H9 (cell line): ENCODE measurements around the gene POU2F3. TPM values are rescaled to one million over a fixed set of nuclear protein-coding genes. Genes with fewer than 3 reads are reported as not detected.

Experiments
- DNase-seq: peaks from one replicate; pipeline ENCODE4 v3.0.0-alpha.2; 2017
- H2AFZ ChIP-seq: one replicate; pipeline ENCODE4 v1.6.1; 2013; ENCODE audit warnings: mild to moderate bottlenecking, low read length, control low read depth, moderate library complexity
- H2AK5ac ChIP-seq: 2 replicates; pipeline ENCODE4 v1.6.1; 2013; ENCODE audit warnings: low read length, control low read depth, mixed read lengths; ENCODE audit not compliant: insufficient read length
- H2BK120ac ChIP-seq: one replicate; pipeline ENCODE4 v1.6.1; 2013; ENCODE audit warnings: low read depth, mild to moderate bottlenecking, low read length, control low read depth, inconsistent platforms; ENCODE audit not compliant: poor library complexity, severe bottlenecking
- H2BK12ac ChIP-seq: 2 replicates; pipeline ENCODE4 v1.6.1; 2013; ENCODE audit warnings: low read length, control low read depth, mixed read lengths, low read depth; ENCODE audit not compliant: insufficient read length
- H2BK15ac ChIP-seq: 2 replicates; pipeline ENCODE4 v1.6.1; 2013; ENCODE audit warnings: low read depth, low read length, control low read depth
- H2BK20ac ChIP-seq: one replicate; pipeline ENCODE4 v1.6.1; 2013; ENCODE audit warnings: low read depth, mild to moderate bottlenecking, low read length, control low read depth, inconsistent platforms; ENCODE audit not compliant: poor library complexity, severe bottlenecking
- H2BK5ac ChIP-seq: 2 replicates; pipeline ENCODE4 v1.6.1; 2013; ENCODE audit warnings: low read length, control low read depth, mixed read lengths; ENCODE audit not compliant: insufficient read length
- H3K14ac ChIP-seq: 2 replicates; pipeline ENCODE4 v1.6.1; 2013; ENCODE audit warnings: low read length, control low read depth; ENCODE audit not compliant: insufficient read depth
- H3K18ac ChIP-seq: 2 replicates; pipeline ENCODE4 v1.6.1; 2013; ENCODE audit warnings: low read depth, mild to moderate bottlenecking, mixed read lengths, low read length, control low read depth; ENCODE audit not compliant: insufficient read length
- H3K23ac ChIP-seq: 2 replicates; pipeline ENCODE4 v1.6.1; 2013; ENCODE audit warnings: low read length, control low read depth, mixed read lengths, low read depth; ENCODE audit not compliant: insufficient read length
- H3K23me2 ChIP-seq: 2 replicates; pipeline ENCODE4 v1.6.1; 2013; ENCODE audit warnings: low read depth, mild to moderate bottlenecking, mixed read lengths, low read length, control low read depth; ENCODE audit not compliant: insufficient read length, poor library complexity, severe bottlenecking
- H3K27ac ChIP-seq: 2 replicates; pipeline ENCODE4 v1.5.1; 2013; ENCODE audit warnings: low read length, control low read depth, mixed read lengths, low read depth; ENCODE audit not compliant: insufficient read length
- H3K27me3 ChIP-seq: 2 replicates; pipeline ENCODE4 v1.6.1; 2013; ENCODE audit warnings: low read length, control low read depth, inconsistent platforms; ENCODE audit not compliant: insufficient read depth
- H3K4ac ChIP-seq: 2 replicates; pipeline ENCODE4 v1.6.1; 2013; ENCODE audit warnings: low read depth, mild to moderate bottlenecking, control low read depth, inconsistent platforms, low read length, moderate library complexity
- H3K4me1 ChIP-seq: 2 replicates; pipeline ENCODE4 v1.6.1; 2013; ENCODE audit warnings: low read length, control low read depth, inconsistent platforms; ENCODE audit not compliant: insufficient read depth
- H3K4me2 ChIP-seq: 2 replicates; pipeline ENCODE4 v1.6.1; 2013; ENCODE audit warnings: low read length, control low read depth, mixed read lengths; ENCODE audit not compliant: insufficient read length, insufficient read depth
- H3K56ac ChIP-seq: 2 replicates; pipeline ENCODE4 v1.6.1; 2013; ENCODE audit warnings: low read depth, mild to moderate bottlenecking, mixed read lengths, low read length, control low read depth; ENCODE audit not compliant: insufficient read length
- H3K79me1 ChIP-seq: 2 replicates; pipeline ENCODE4 v1.6.1; 2013; ENCODE audit warnings: low read depth, mild to moderate bottlenecking, moderate library complexity, low read length, control low read depth, inconsistent platforms; ENCODE audit not compliant: insufficient read depth, poor library complexity, severe bottlenecking
- H3K79me2 ChIP-seq: 2 replicates; pipeline ENCODE4 v1.6.1; 2013; ENCODE audit warnings: low read length, control low read depth, inconsistent platforms; ENCODE audit not compliant: insufficient read depth
- H3K9ac ChIP-seq: 2 replicates; pipeline ENCODE4 v1.6.1; 2013; ENCODE audit warnings: low read length, control low read depth, mixed read lengths; ENCODE audit not compliant: insufficient read length; ENCODE audit errors: extremely low read depth
- H3K9me3 ChIP-seq: one replicate; pipeline ENCODE4 v1.6.1; 2013; ENCODE audit warnings: low read depth, low read length, inconsistent platforms; ENCODE audit not compliant: control insufficient read depth
- H3T11ph ChIP-seq: one replicate; pipeline ENCODE4 v1.6.1; 2013; ENCODE audit warnings: mild to moderate bottlenecking, low read length, control low read depth, inconsistent platforms
- H4K20me1 ChIP-seq: one replicate; pipeline ENCODE4 v1.6.1; 2013; ENCODE audit not compliant: control insufficient read depth, insufficient read length, insufficient read depth
- H4K5ac ChIP-seq: 2 replicates; pipeline ENCODE4 v1.6.1; 2013; ENCODE audit warnings: low read depth, mild to moderate bottlenecking, mixed read lengths, low read length, control low read depth; ENCODE audit not compliant: insufficient read length
- H4K8ac ChIP-seq: replicated peaks from 2 replicates; pipeline ENCODE4 v1.6.1; 2013; ENCODE audit warnings: low read length, control low read depth, mixed read lengths, low read depth; ENCODE audit not compliant: insufficient read length
- H4K91ac ChIP-seq: 2 replicates; pipeline ENCODE4 v1.6.1; 2013; ENCODE audit warnings: low read depth, mild to moderate bottlenecking, moderate library complexity, mixed read lengths, low read length, control low read depth; ENCODE audit not compliant: insufficient read length
- H3K27ac Mint-ChIP-seq, 3 experiments: 2 replicates in 2 of 3; 3 replicates in 1 of 3; pipeline ENCODE4 v1.8.0; 2020 to 2021; ENCODE audit warnings: mixed read lengths in 3 of 3, mild to moderate bottlenecking in 1 of 3, moderate library complexity in 1 of 3
- H3K27me3 Mint-ChIP-seq: 2 replicates; pipeline ENCODE4 v1.8.0; 2021; ENCODE audit warnings: low read depth, mild to moderate bottlenecking, moderate library complexity, mixed read lengths
- H3K36me3 Mint-ChIP-seq, 3 experiments: 2 replicates in 2 of 3; 3 replicates in 1 of 3; pipeline ENCODE4 v1.8.0; 2020 to 2021; ENCODE audit warnings: low read depth in 3 of 3, mixed read lengths in 3 of 3; ENCODE audit not compliant: insufficient read depth in 1 of 3
- H3K4me1 Mint-ChIP-seq, 2 experiments: 2 replicates each; pipeline ENCODE4 v1.8.0; 2020; ENCODE audit warnings: mixed read lengths in 2 of 2
- H3K4me3 Mint-ChIP-seq, 2 experiments: 2 replicates in 1 of 2; 3 replicates in 1 of 2; pipeline ENCODE4 v1.8.0; 2020 to 2021; ENCODE audit warnings: mild to moderate bottlenecking in 2 of 2, mixed read lengths in 2 of 2, moderate library complexity in 1 of 2
- H3K9me3 Mint-ChIP-seq, 2 experiments: 2 replicates in 1 of 2; 3 replicates in 1 of 2; pipeline ENCODE4 v1.8.0; 2020; ENCODE audit warnings: mild to moderate bottlenecking in 2 of 2, mixed read lengths in 2 of 2, moderate library complexity in 1 of 2
- WGBS: extraction: QIAGEN DNeasy Blood & Tissue Kit; methylation state at CpG from one replicate; pipeline ENCODE4 v1.1.7; 2013; ENCODE audit warnings: missing lambda C conversion rate, low lambda C conversion rate, mixed read lengths; ENCODE audit not compliant: insufficient read length; ENCODE audit errors: extremely low coverage; 5-methylcytosine and 5-hydroxymethylcytosine counted together
- total RNA-seq: library from RNA; stranded (reverse); gene quantifications from 2 replicates; pipeline ENCODE4 v1.2.1, GENCODE V29; 2021
- TF ChIP-seq, protein P1 (sequence below): fragments of 200-600 bp; sonication (generic); conservative IDR thresholded peaks from 3 replicates; pipeline ENCODE4 v1.8.0; 2021; ENCODE audit warnings: antibody characterized with exemption, mild to moderate bottlenecking

POU2F3 gene
- total RNA-seq, 1 experiment from 2014 or later, result 1.1 TPM

DNA sequence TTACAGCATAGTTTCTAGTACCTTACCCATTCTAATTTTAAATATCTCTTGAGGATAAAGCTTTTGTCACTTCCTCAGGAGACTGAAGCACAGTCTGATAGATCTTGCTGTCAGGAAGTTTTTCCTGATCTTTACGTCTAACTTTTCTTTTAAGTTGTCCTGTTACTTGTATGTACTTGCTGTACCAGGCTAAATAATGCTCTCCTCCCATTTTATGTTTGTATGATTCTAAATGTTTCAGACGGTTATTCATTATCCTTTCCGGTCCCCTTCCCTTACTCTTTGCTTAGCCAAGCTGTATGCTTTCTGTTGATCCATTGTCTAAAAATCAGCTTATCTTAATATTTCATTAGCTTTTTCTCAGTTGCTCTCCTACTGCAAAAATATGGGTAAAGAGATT, 102.3 kb downstream of the POU2F3 start:
- H2AK5ac ChIP-seq, result no peak overlapping the region
- no peak overlapping the region for H2AFZ ChIP-seq
- TF ChIP-seq, protein P1, sequence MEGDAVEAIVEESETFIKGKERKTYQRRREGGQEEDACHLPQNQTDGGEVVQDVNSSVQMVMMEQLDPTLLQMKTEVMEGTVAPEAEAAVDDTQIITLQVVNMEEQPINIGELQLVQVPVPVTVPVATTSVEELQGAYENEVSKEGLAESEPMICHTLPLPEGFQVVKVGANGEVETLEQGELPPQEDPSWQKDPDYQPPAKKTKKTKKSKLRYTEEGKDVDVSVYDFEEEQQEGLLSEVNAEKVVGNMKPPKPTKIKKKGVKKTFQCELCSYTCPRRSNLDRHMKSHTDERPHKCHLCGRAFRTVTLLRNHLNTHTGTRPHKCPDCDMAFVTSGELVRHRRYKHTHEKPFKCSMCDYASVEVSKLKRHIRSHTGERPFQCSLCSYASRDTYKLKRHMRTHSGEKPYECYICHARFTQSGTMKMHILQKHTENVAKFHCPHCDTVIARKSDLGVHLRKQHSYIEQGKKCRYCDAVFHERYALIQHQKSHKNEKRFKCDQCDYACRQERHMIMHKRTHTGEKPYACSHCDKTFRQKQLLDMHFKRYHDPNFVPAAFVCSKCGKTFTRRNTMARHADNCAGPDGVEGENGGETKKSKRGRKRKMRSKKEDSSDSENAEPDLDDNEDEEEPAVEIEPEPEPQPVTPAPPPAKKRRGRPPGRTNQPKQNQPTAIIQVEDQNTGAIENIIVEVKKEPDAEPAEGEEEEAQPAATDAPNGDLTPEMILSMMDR, result no peak
- H3K9me3 ChIP-seq, result no peaks in the 10 kb centered on the region
- H2BK15ac ChIP-seq, result no peak overlapping the region
- H3K4me2 ChIP-seq, result no peak overlapping the region
- no peak overlapping the region for H2BK12ac ChIP-seq
- H3K9me3 Mint-ChIP-seq, result no peaks in the 10 kb centered on the region
- no peak overlapping the region for H2BK120ac ChIP-seq
- peaks cover 7% of the 10 kb centered on the region for H3K79me1 ChIP-seq
- H3K27ac ChIP-seq, result no peak overlapping the region
- peaks cover 5% of the 10 kb centered on the region for H3K23me2 ChIP-seq
- no peaks in the 10 kb centered on the region for H3K27me3 Mint-ChIP-seq
- H4K8ac ChIP-seq, result no peak overlapping the region
- no peak overlapping the region for H4K91ac ChIP-seq
- H3K4ac ChIP-seq, result no peak overlapping the region
- no peak overlapping the region for H3K9ac ChIP-seq
- no CpG with 5 or more reads among the region's 3 CpGs for WGBS
- H4K20me1 ChIP-seq, result no peaks in the 10 kb centered on the region
- no peak overlapping the region for H3K23ac ChIP-seq
- no peak overlapping the region for H4K5ac ChIP-seq
- H3K27me3 ChIP-seq, result no peaks in the 10 kb centered on the region
- H3K36me3 Mint-ChIP-seq, result no peaks in the 10 kb centered on the region
- H3K4me1 ChIP-seq, result peaks cover 6% of the 10 kb centered on the region; the same call in 1 of the 2 replicates
- no peak overlapping the region for H3T11ph ChIP-seq
- H3K4me3 Mint-ChIP-seq, result no peak overlapping the region
- H2BK5ac ChIP-seq, result no peak overlapping the region
- H3K4me1 Mint-ChIP-seq, result peaks cover 36 to 41% of the 10 kb centered on the region in 2 experiments
- H3K56ac ChIP-seq, result no peak overlapping the region
- H3K79me2 ChIP-seq, result peaks cover 13% of the 10 kb centered on the region
- H2BK20ac ChIP-seq, result no peak overlapping the region
- no peak for DNase-seq
- peak overlapping the region in 1 of 3 experiments; percentile 30; a peak in 3 of 7 replicates for H3K27ac Mint-ChIP-seq
- no peak overlapping the region for H3K18ac ChIP-seq
- no peak overlapping the region for H3K14ac ChIP-seq
